Measurements from ENCODE around the gene ATP5F1A.
A peak's percentile ranks its signal among the peaks of the same experiment; 100 is the strongest.
"Not testable (repeated sequence)": the region's sequence is repeated elsewhere in the genome, so short reads cannot be mapped to it uniquely, and the experiment has no call there.

Gene ATP5F1A

GRCh38 chr18:46099463-46099862, 1.4 kb upstream of the ATP5F1A start:
- TF ChIP-seq JUND (IDR thresholded peaks at IDR 0.05; ENCODE audit: low read depth) = no peak
- in situ Hi-C loops (cut with HindIII; ENCODE audit: low pct_unique_long_range_greater_than_20kb, low sequenced_read_pairs) = no loop called here
- no peak for DNase-seq (ENCODE audit: low read depth in 1 of 2, low spot score in 1 of 2)

GRCh38 chr18:46098616-46098933, 479 bp upstream of the ATP5F1A start:
- in situ Hi-C loops (cut with HindIII; ENCODE audit: low pct_unique_long_range_greater_than_20kb, low sequenced_read_pairs) = no loop called here
- no peak for DNase-seq (ENCODE audit: low read depth in 1 of 2, low spot score in 1 of 2)

DNA sequence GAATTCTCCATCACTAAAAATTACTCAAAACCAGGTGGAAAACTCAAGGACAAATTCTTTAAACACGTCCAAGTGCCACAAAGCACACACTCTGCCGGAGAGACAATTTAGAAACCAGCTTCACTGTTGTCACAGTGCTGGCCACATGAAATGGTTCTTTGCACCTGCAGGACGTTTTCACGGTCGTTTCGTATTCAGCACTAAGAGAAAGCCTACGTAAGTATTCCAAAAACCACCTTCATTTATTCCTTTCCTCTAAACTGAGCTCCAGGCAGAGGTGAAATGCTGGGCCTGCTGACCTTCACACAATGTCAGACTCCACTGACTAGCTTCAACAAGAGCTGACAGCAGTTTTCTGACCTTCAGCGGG, 680 bp downstream of the ATP5F1A start:
- no peak for TF ChIP-seq JUND (IDR thresholded peaks at IDR 0.05; ENCODE audit: low read depth)
- in situ Hi-C loops (cut with HindIII; ENCODE audit: low pct_unique_long_range_greater_than_20kb, low sequenced_read_pairs) = no loop called here
- no peak for DNase-seq (ENCODE audit: low read depth in 1 of 2, low spot score in 1 of 2)

More at GRCh38 chr18:46098616-46098933, 479 bp upstream of the ATP5F1A start:
- TF ChIP-seq JUND (IDR thresholded peaks at IDR 0.05; ENCODE audit: low read depth) = no peak

DNA sequence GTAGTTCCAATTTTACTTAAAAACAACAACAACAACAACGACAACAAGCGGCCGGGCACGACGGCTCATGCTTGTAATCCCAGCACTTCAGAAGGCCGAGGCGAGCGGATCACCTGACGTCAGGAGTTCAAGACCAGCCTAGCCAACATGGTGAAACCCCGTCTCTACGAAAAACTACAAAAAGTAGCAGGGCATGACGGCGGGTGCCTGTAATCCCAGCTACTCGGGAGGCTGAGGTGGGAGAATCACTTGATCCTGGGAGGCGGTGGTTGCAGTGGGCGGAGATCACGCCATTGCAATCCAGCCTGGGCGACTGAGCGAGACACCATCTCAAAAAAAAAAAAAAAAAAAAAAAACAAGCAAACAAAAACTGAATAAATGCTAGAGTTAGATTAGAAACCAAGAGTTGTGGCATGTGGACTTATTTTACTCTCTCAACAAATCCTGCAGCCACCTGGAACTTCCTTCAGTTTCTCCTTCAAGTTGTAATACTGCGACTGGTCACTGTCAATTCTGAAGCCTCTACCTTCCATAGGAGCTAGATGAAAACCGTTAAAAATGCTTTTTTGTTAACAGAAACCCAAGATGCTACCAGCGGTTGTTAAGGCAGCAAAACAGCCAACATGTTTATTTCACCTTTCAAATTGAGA, 1.3 kb downstream of the ATP5F1A start:
- no peak for DNase-seq (ENCODE audit: low read depth in 1 of 2, low spot score in 1 of 2)
- TF ChIP-seq JUND (IDR thresholded peaks at IDR 0.05; ENCODE audit: low read depth) = no peak
- in situ Hi-C loops (cut with HindIII; ENCODE audit: low pct_unique_long_range_greater_than_20kb, low sequenced_read_pairs) = no loop called here

DNA sequence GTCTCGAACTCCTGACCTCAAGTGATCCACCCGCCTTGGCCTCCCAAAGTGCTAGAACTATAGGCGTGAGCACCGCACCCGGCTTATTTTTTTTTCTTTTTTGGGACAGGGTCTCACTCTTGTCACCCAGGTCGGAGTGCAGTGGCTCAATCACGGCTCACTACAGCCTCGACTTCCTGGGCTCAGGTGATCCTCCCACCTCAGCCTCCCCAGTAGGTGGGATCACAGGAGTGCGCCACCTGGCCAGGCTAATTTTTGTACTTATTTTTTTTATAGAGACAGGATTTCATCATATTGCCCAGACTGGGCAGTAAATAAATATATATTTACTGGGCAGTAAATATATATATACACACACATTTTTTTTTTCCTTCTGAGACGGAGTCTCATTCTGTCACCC, 2.6 kb downstream of the ATP5F1A start:
- DNase-seq (ENCODE audit: low read depth in 1 of 2, low spot score in 1 of 2) = no peak
- no peak for TF ChIP-seq JUND (IDR thresholded peaks at IDR 0.05; ENCODE audit: low read depth)
- in situ Hi-C loops (cut with HindIII; ENCODE audit: low pct_unique_long_range_greater_than_20kb, low sequenced_read_pairs) = no loop called here

DNA sequence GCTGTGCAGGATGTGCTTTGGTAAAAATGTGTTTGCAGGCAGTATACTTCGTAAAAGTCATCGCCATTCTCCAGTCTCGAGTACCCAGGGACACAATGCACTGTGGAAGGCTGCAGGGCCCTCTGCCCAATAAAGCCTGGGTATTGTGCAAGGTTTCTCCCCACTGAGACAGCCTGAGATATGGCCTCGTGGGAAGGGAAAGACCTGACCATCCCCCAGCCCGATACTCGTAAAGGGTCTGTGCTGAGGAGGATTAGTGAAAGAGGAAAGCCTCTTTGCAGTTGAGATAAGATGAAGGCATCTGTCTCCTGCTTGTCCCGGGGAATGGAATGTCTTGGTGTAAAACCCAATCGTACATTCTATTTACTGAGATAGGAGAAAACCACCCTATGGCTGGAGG, 9.6 kb downstream of the ATP5F1A start:
- in situ Hi-C loops (cut with HindIII; ENCODE audit: low pct_unique_long_range_greater_than_20kb, low sequenced_read_pairs); DNase-seq (ENCODE audit: low read depth in 1 of 2, low spot score in 1 of 2): not testable (repeated sequence)

DNA sequence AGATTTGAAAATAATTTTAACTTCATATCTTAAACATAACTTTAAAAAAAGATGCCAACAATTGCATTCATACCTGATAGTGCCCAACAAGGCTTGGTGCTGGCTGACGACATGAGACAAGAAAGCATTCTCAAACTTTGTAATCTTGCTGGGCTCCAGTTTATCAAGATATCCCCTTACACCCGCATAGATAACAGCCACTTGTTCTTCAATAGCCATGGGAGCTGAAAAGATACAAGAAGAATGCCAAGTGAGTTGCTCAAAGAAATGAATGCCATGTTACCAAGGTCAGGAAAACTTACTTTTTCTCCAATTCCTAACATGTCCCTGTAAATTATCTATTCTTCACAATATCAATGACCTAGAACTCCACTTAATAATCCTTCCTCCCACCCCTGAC, 13.7 kb downstream of the ATP5F1A start:
- TF ChIP-seq JUND (IDR thresholded peaks at IDR 0.05; ENCODE audit: low read depth) = no peak
- in situ Hi-C loops (cut with HindIII; ENCODE audit: low pct_unique_long_range_greater_than_20kb, low sequenced_read_pairs) = no loop called here

GRCh38 chr18:46080156-46080555, 17.9 kb downstream of the ATP5F1A start:
- in situ Hi-C loops (cut with HindIII; ENCODE audit: low pct_unique_long_range_greater_than_20kb, low sequenced_read_pairs) = no loop called here
- no peak for DNase-seq (ENCODE audit: low read depth in 1 of 2, low spot score in 1 of 2)
- TF ChIP-seq JUND (IDR thresholded peaks at IDR 0.05; ENCODE audit: low read depth) = no peak

More for the DNA sequence above, 13.7 kb downstream of the ATP5F1A start:
- DNase-seq (ENCODE audit: low read depth in 1 of 2, low spot score in 1 of 2) = no peak

- in situ Hi-C loops (cut with HindIII; ENCODE audit: low pct_unique_long_range_greater_than_20kb, low sequenced_read_pairs) = no loop called here
- DNase-seq (ENCODE audit: low read depth in 1 of 2, low spot score in 1 of 2) = no peak
- TF ChIP-seq JUND (IDR thresholded peaks at IDR 0.05; ENCODE audit: low read depth) = no peak
Observed at GRCh38 chr18:46079336-46079735, 18.8 kb downstream of the ATP5F1A start.

GRCh38 chr18:46073474-46074331, 24.4 kb downstream of the ATP5F1A start:
- no peak for TF ChIP-seq JUND (IDR thresholded peaks at IDR 0.05; ENCODE audit: low read depth)
- in situ Hi-C loops (cut with HindIII; ENCODE audit: low pct_unique_long_range_greater_than_20kb, low sequenced_read_pairs) = no loop called here
- DNase-seq (ENCODE audit: low read depth in 1 of 2, low spot score in 1 of 2) = peak in 1 of 2 experiments; percentile 80

GRCh38 chr18:46072959-46073358, 25.1 kb downstream of the ATP5F1A start:
- in situ Hi-C loops (cut with HindIII; ENCODE audit: low pct_unique_long_range_greater_than_20kb, low sequenced_read_pairs) = no loop called here

DNA sequence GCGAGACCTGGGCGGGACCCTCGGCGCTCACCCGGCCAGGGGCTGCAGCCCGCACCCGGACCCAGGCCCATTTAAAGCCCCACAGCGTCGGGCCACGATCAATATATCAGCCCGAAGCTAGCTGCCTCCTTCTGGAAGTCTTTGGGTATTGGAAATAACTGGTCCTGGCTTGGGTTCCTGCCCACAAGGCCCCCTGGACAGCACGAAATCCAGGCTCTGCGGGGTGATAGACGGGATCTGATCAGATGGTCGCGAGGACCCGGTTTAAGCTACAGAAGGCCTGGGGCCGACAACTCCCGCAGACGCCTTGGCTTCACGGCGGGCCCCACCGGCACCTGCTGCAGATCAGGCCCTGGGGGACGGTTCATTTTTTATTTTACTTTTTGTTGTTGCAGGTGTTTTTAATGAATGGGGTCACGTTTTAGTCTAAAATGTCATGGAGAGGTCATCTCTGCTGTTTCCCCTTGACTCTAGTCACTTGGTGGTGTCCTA, 25.7 kb downstream of the ATP5F1A start:
- DNase-seq (ENCODE audit: low read depth in 1 of 2, low spot score in 1 of 2) = no peak
- TF ChIP-seq JUND (IDR thresholded peaks at IDR 0.05; ENCODE audit: low read depth) = no peak
- in situ Hi-C loops (cut with HindIII; ENCODE audit: low pct_unique_long_range_greater_than_20kb, low sequenced_read_pairs) = no loop called here

More at GRCh38 chr18:46072959-46073358, 25.1 kb downstream of the ATP5F1A start:
- no peak for TF ChIP-seq JUND (IDR thresholded peaks at IDR 0.05; ENCODE audit: low read depth)
- no peak for DNase-seq (ENCODE audit: low read depth in 1 of 2, low spot score in 1 of 2)

- in situ Hi-C loops (cut with HindIII; ENCODE audit: low pct_unique_long_range_greater_than_20kb, low sequenced_read_pairs) = no loop called here
- TF ChIP-seq JUND (IDR thresholded peaks at IDR 0.05; ENCODE audit: low read depth) = no peak
- DNase-seq (ENCODE audit: low read depth in 1 of 2, low spot score in 1 of 2) = peak; percentile 19 to 73
Observed at GRCh38 chr18:46071653-46072375, 26.3 kb downstream of the ATP5F1A start, which contains the start of gene PSTPIP2. TSS of gene PSTPIP2 (minus strand) at chr18:46072260. CDS start at chr18:46072188, 72 bp downstream.

All from T47D (cell line).